Activated naive CD4-positive, alpha-beta T cell treated with anti-CD3 and anti-CD28 coated beads for 36 hours (primary cell): ENCODE measurements around the gene JPH2. TPM values are rescaled to one million over a fixed set of nuclear protein-coding genes. Genes with fewer than 3 reads are reported as not detected.

Experiments used
- CTCF ChIA-PET: fragments of 350-600 bp; sonication (Branson Sonifier 250); formaldehyde crosslinking; loops from one replicate; lab custom pipeline; 2021; ENCODE audit warnings: antibody characterized with exemption; lab: Charles Lee
- DNase-seq: peaks from one replicate; pipeline ENCODE4 v3.0.0-alpha.2; 2020
- H3K27ac Mint-ChIP-seq: one replicate; pipeline ENCODE4 v1.8.0; 2021; ENCODE audit warnings: mild to moderate bottlenecking, mixed read lengths
- H3K27me3 Mint-ChIP-seq: one replicate; pipeline ENCODE4 v1.8.0; 2021; ENCODE audit warnings: low read depth, mixed read lengths
- H3K36me3 Mint-ChIP-seq: one replicate; pipeline ENCODE4 v1.8.0; 2021; ENCODE audit warnings: low read depth, mixed read lengths
- H3K4me1 Mint-ChIP-seq: one replicate; pipeline ENCODE4 v1.8.0; 2021; ENCODE audit warnings: low read depth, mixed read lengths
- H3K4me3 Mint-ChIP-seq: one replicate; pipeline ENCODE4 v1.8.0; 2021; ENCODE audit warnings: mild to moderate bottlenecking, moderate library complexity, mixed read lengths
- H3K9me3 Mint-ChIP-seq: one replicate; pipeline ENCODE4 v1.8.0; 2021; ENCODE audit warnings: mixed read lengths
- intact Hi-C: fragments of 100-400 bp; cut with micrococcal nuclease; formaldehyde crosslinking; loops from one replicate; pipeline ENCODE4 v1.15.1; 2023
- total RNA-seq, 2 experiments: library from RNA; stranded (reverse); gene quantifications; one replicate each; pipeline ENCODE4 v1.2.3, GENCODE V29; 2021

JPH2 gene
- total RNA-seq, 2 experiments from 2014 or later, result not detected

GRCh38 chr20:44115762-44116644 lies 71.0 kb downstream of the JPH2 start:
- Mint-ChIP-seq H3K27ac (no peak overlapping the region), H3K27me3 (peaks cover 20% of the 10 kb centered on the region)
- CTCF ChIA-PET, result interaction anchor here (0.5 to 6.5 kb wide), 18 partner anchors 8 to 606 kb away, joined by 3 to 116 read pairs (median 3); partner anchors contain the start of genes FITM2 and JPH2

GRCh38 chr20:44115181-44115580 lies 71.8 kb downstream of the JPH2 start:
- Mint-ChIP-seq H3K36me3 (no peaks in the 10 kb centered on the region), H3K4me3 (no peak overlapping the region), H3K27ac (no peak overlapping the region), H3K27me3 (peaks cover 24% of the 10 kb centered on the region), H3K4me1 (peaks cover 4% of the 10 kb centered on the region), H3K9me3 (no peaks in the 10 kb centered on the region)
- DNase-seq, result no peak
- intact Hi-C loops, result no loop called here
- CTCF ChIA-PET, result interaction anchor here (2.5 kb wide), 1 partner anchor 75 kb away, joined by 19 read pairs; no protein-coding TSS in a partner anchor

More at GRCh38 chr20:44115762-44116644, 71.0 kb downstream of the JPH2 start:
- H3K4me1 Mint-ChIP-seq, result peaks cover 4% of the 10 kb centered on the region
- intact Hi-C loops, result loop anchor here (1.0 kb wide), 3 partner anchors 74 to 270 kb away; partner anchors contain the start of gene FITM2
- no peak for DNase-seq
- no peak overlapping the region for H3K4me3 Mint-ChIP-seq
- no peaks in the 10 kb centered on the region for H3K9me3 Mint-ChIP-seq
- H3K36me3 Mint-ChIP-seq, result no peaks in the 10 kb centered on the region

GRCh38 chr20:44113618-44114376 lies 73.2 kb downstream of the JPH2 start:
- Mint-ChIP-seq H3K4me1 (peaks cover 4% of the 10 kb centered on the region), H3K27me3 (peaks cover 29% of the 10 kb centered on the region), H3K9me3 (peaks cover under 1% of the 10 kb centered on the region), H3K27ac (no peak overlapping the region), H3K4me3 (no peak overlapping the region), H3K36me3 (no peaks in the 10 kb centered on the region)
- CTCF ChIA-PET, result interaction anchor here (1.1 to 2.5 kb wide), 2 partner anchors 67 to 76 kb away, joined by 3 to 19 read pairs; no protein-coding TSS in a partner anchor
- DNase-seq, result no peak
- intact Hi-C loops, result no loop called here

GRCh38 chr20:44112889-44113617 lies 73.9 kb downstream of the JPH2 start:
- Mint-ChIP-seq H3K27ac (no peak overlapping the region), H3K4me3 (no peak overlapping the region), H3K27me3 (peaks cover 33% of the 10 kb centered on the region), H3K4me1 (peaks cover 4% of the 10 kb centered on the region), H3K9me3 (peaks cover 6% of the 10 kb centered on the region), H3K36me3 (no peaks in the 10 kb centered on the region)
- no peak for DNase-seq
- intact Hi-C loops, result no loop called here
- CTCF ChIA-PET, result interaction anchor here (1.1 to 2.5 kb wide), 2 partner anchors 21 to 77 kb away, joined by 4 to 19 read pairs; no protein-coding TSS in a partner anchor

GRCh38 chr20:44112456-44112855 lies 74.5 kb downstream of the JPH2 start:
- peaks cover 35% of the 10 kb centered on the region for H3K27me3 Mint-ChIP-seq
- DNase-seq, result no peak

GRCh38 chr20:44111712-44112335 lies 75.2 kb downstream of the JPH2 start:
- Mint-ChIP-seq H3K9me3 (peaks cover 18% of the 10 kb centered on the region), H3K27me3 (peaks cover 36% of the 10 kb centered on the region), H3K27ac (no peak overlapping the region), H3K36me3 (no peaks in the 10 kb centered on the region), H3K4me1 (peaks cover 4% of the 10 kb centered on the region), H3K4me3 (no peak overlapping the region)
- CTCF ChIA-PET, result interaction anchor here (1.1 to 2.0 kb wide), 2 partner anchors 20 to 78 kb away, joined by 4 to 10 read pairs; no protein-coding TSS in a partner anchor
- intact Hi-C loops, result loop anchor here (1.0 kb wide), 1 partner anchor 272 kb away; no protein-coding TSS in a partner anchor
- DNase-seq, result no peak

More at GRCh38 chr20:44112456-44112855, 74.5 kb downstream of the JPH2 start:
- Mint-ChIP-seq H3K27ac (no peak overlapping the region), H3K9me3 (peaks cover 12% of the 10 kb centered on the region), H3K4me1 (peaks cover 4% of the 10 kb centered on the region), H3K36me3 (no peaks in the 10 kb centered on the region), H3K4me3 (no peak overlapping the region)
- intact Hi-C loops, result no loop called here
- CTCF ChIA-PET, result interaction anchor here (1.1 to 2.0 kb wide), 2 partner anchors 20 to 78 kb away, joined by 4 to 10 read pairs; no protein-coding TSS in a partner anchor

GRCh38 chr20:44110816-44111568 lies 76.0 kb downstream of the JPH2 start:
- H3K27me3 Mint-ChIP-seq, result peaks cover 36% of the 10 kb centered on the region
- H3K4me3 Mint-ChIP-seq, result no peak overlapping the region
- no peak overlapping the region for H3K27ac Mint-ChIP-seq
- intact Hi-C loops, result loop anchor here (1.0 kb wide), 1 partner anchor 273 kb away; no protein-coding TSS in a partner anchor
- H3K36me3 Mint-ChIP-seq, result no peaks in the 10 kb centered on the region
- H3K9me3 Mint-ChIP-seq, result peaks cover 18% of the 10 kb centered on the region
- no peak for DNase-seq
- H3K4me1 Mint-ChIP-seq, result no peaks in the 10 kb centered on the region
- CTCF ChIA-PET, result interaction anchor here (1.2 to 2.0 kb wide), 3 partner anchors 72 to 79 kb away, joined by 3 to 10 read pairs (median 3); no protein-coding TSS in a partner anchor

- Mint-ChIP-seq H3K9me3 (peaks cover 18% of the 10 kb centered on the region), H3K4me1 (no peaks in the 10 kb centered on the region), H3K4me3 (no peak overlapping the region), H3K36me3 (no peaks in the 10 kb centered on the region), H3K27ac (no peak overlapping the region), H3K27me3 (peaks cover 33% of the 10 kb centered on the region)
- no peak for DNase-seq
- intact Hi-C loops, result no loop called here
- CTCF ChIA-PET, result interaction anchor here (1.2 to 1.5 kb wide), 3 partner anchors 8 to 78 kb away, joined by 3 to 5 read pairs (median 4); no protein-coding TSS in a partner anchor
Measured at GRCh38 chr20:44109951-44110361, 77.0 kb downstream of the JPH2 start.

- Mint-ChIP-seq H3K9me3 (peaks cover 19% of the 10 kb centered on the region), H3K4me3 (no peak overlapping the region), H3K27me3 (peaks cover 32% of the 10 kb centered on the region), H3K27ac (no peak overlapping the region), H3K36me3 (no peaks in the 10 kb centered on the region), H3K4me1 (no peaks in the 10 kb centered on the region)
- CTCF ChIA-PET, result no interaction called here
- no peak for DNase-seq
- intact Hi-C loops, result no loop called here
Measured at GRCh38 chr20:44106615-44107014, 80.4 kb downstream of the JPH2 start.

GRCh38 chr20:44104798-44105517 lies 82.0 kb downstream of the JPH2 start:
- Mint-ChIP-seq H3K9me3 (peaks cover 19% of the 10 kb centered on the region), H3K4me1 (no peaks in the 10 kb centered on the region), H3K27ac (no peak overlapping the region), H3K27me3 (peaks cover 34% of the 10 kb centered on the region), H3K36me3 (no peaks in the 10 kb centered on the region), H3K4me3 (no peak overlapping the region)
- intact Hi-C loops, result no loop called here
- no peak for DNase-seq
- CTCF ChIA-PET, result no interaction called here
